ENCODE measurements around the gene KIFC1.
"Not testable (repeated sequence)": the region's sequence is repeated elsewhere in the genome, so short reads cannot be mapped to it uniquely, and the experiment has no call there.

The KIFC1 gene

GRCh38 chr6:33392979-33393378 lies 1.4 kb downstream of the KIFC1 start:
- peak overlapping the region; percentile 90 for H3K4me3 ChIP-seq (ENCODE audit: low read depth, low read length)
- no peak for TF ChIP-seq CTCF (IDR thresholded peaks at IDR 0.05; ENCODE audit: low read depth, low read length)
- no peak for TF ChIP-seq POLR2A (IDR thresholded peaks at IDR 0.05; ENCODE audit: extremely low read depth, insufficient read length)
- TF ChIP-seq MAX (IDR thresholded peaks at IDR 0.05; ENCODE audit: low read depth, low read length), result no peak
- no peak for TF ChIP-seq MYC (IDR thresholded peaks at IDR 0.05; ENCODE audit: low read depth, low read length)
- DNase-seq (ENCODE audit: low read depth), result no peak

- TF ChIP-seq MAX (IDR thresholded peaks at IDR 0.05; ENCODE audit: low read depth, low read length) (no peak), POLR2A (IDR thresholded peaks at IDR 0.05; ENCODE audit: extremely low read depth, insufficient read length) (no peak), MYC (IDR thresholded peaks at IDR 0.05; ENCODE audit: low read depth, low read length) (no peak), CTCF (IDR thresholded peaks at IDR 0.05; ENCODE audit: low read depth, low read length) (no peak)
- H3K4me3 ChIP-seq (ENCODE audit: low read depth, low read length), result no peak overlapping the region
- DNase-seq (ENCODE audit: low read depth), result no peak
Measured at GRCh38 chr6:33397541-33397940, 5.9 kb downstream of the KIFC1 start.

- H3K4me3 ChIP-seq (ENCODE audit: low read depth, low read length); DNase-seq (ENCODE audit: low read depth): not testable (repeated sequence)
Measured at GRCh38 chr6:33398601-33399000, 7.0 kb downstream of the KIFC1 start.

GRCh38 chr6:33399881-33400280 lies 8.3 kb downstream of the KIFC1 start:
- DNase-seq (ENCODE audit: low read depth), result not testable (repeated sequence)

GRCh38 chr6:33404884-33405283 lies 13.3 kb downstream of the KIFC1 start:
- H3K4me3 ChIP-seq (ENCODE audit: low read depth, low read length), result no peak overlapping the region
- no peak for TF ChIP-seq CTCF (IDR thresholded peaks at IDR 0.05; ENCODE audit: low read depth, low read length)
- no peak for TF ChIP-seq POLR2A (IDR thresholded peaks at IDR 0.05; ENCODE audit: extremely low read depth, insufficient read length)
- TF ChIP-seq MYC (IDR thresholded peaks at IDR 0.05; ENCODE audit: low read depth, low read length), result no peak
- TF ChIP-seq MAX (IDR thresholded peaks at IDR 0.05; ENCODE audit: low read depth, low read length), result no peak
- no peak for DNase-seq (ENCODE audit: low read depth)

More at GRCh38 chr6:33399881-33400280, 8.3 kb downstream of the KIFC1 start:
- H3K4me3 ChIP-seq (ENCODE audit: low read depth, low read length), result not testable (repeated sequence)

GRCh38 chr6:33405386-33405940 lies 13.8 kb downstream of the KIFC1 start:
- DNase-seq (ENCODE audit: low read depth), result no peak
- no peak for TF ChIP-seq CTCF (IDR thresholded peaks at IDR 0.05; ENCODE audit: low read depth, low read length)
- H3K4me3 ChIP-seq (ENCODE audit: low read depth, low read length), result no peak overlapping the region

GRCh38 chr6:33406126-33406525 lies 14.5 kb downstream of the KIFC1 start:
- TF ChIP-seq CTCF (IDR thresholded peaks at IDR 0.05; ENCODE audit: low read depth, low read length) (no peak), MYC (IDR thresholded peaks at IDR 0.05; ENCODE audit: low read depth, low read length) (no peak), POLR2A (IDR thresholded peaks at IDR 0.05; ENCODE audit: extremely low read depth, insufficient read length) (no peak)
- H3K4me3 ChIP-seq (ENCODE audit: low read depth, low read length), result no peak overlapping the region
- no peak for DNase-seq (ENCODE audit: low read depth)
